IMR-90 (cell line): ENCODE measurements around the gene DIAPH2. TPM values are rescaled to one million over a fixed set of nuclear protein-coding genes. Genes with fewer than 3 reads are reported as not detected.

Experiments
- ATAC-seq: fragments of 200-7000 bp; cut with Tn5 transposase; 2 replicates; pipeline ENCODE4 v1.9.1; 2020; ENCODE audit warnings: low read depth, mild to moderate bottlenecking, moderate library complexity
- BruUV-seq: library from RNA; stranded (reverse); fragments of 400-500 nt; replicated peaks from 2 replicates; lab custom pipeline; 2021; lab: Mats Ljungman, UMichigan
- CTCF ChIA-PET: fragments of 300-600 bp; formaldehyde crosslinking; extraction: SDS; loops from one replicate; lab custom pipeline; 2021; ENCODE audit warnings: antibody characterized with exemption; lab: Yijun Ruan, JAX
- POLR2A ChIA-PET: fragments of 300-600 bp; sonication (Branson Sonifier 250); formaldehyde crosslinking; loops from one replicate; lab custom pipeline; 2022; ENCODE audit warnings: antibody characterized with exemption; ENCODE audit not compliant: unreplicated experiment; lab: Charles Lee
- DNase-seq: peaks from one replicate; pipeline ENCODE4 v3.0.0; 2013
- H2AFZ ChIP-seq: replicated peaks from 2 replicates; pipeline ENCODE3; 2013; ENCODE audit warnings: low read length, mild to moderate bottlenecking; ENCODE audit not compliant: poor library complexity
- H2AK5ac ChIP-seq: 2 replicates; pipeline ENCODE4 v1.6.1; 2013; ENCODE audit warnings: low read depth, low read length, inconsistent platforms
- H2AK9ac ChIP-seq: replicated peaks from 2 replicates; pipeline ENCODE3; 2013; ENCODE audit warnings: mild to moderate bottlenecking, low read depth, low read length, moderate library complexity; ENCODE audit not compliant: poor library complexity
- H2BK120ac ChIP-seq: 2 replicates; pipeline ENCODE4 v1.6.1; 2013; ENCODE audit warnings: low read depth, low read length, inconsistent platforms
- H2BK15ac ChIP-seq: 3 replicates; pipeline ENCODE4 v1.6.1; 2013; ENCODE audit warnings: low read depth, low read length, inconsistent platforms
- H2BK20ac ChIP-seq: 2 replicates; pipeline ENCODE4 v1.6.1; 2013; ENCODE audit warnings: low read depth, mild to moderate bottlenecking, inconsistent platforms, low read length, moderate library complexity
- H2BK5ac ChIP-seq: 2 replicates; pipeline ENCODE4 v1.6.1; 2013; ENCODE audit warnings: mild to moderate bottlenecking, low read depth, low read length, inconsistent platforms; ENCODE audit not compliant: poor library complexity, severe bottlenecking
- H3K14ac ChIP-seq: replicated peaks from 2 replicates; pipeline ENCODE4 v1.6.1; 2013; ENCODE audit warnings: low read depth, low read length, inconsistent platforms
- H3K18ac ChIP-seq: 2 replicates; pipeline ENCODE4 v1.6.1; 2013; ENCODE audit warnings: low read depth, low read length, control low read depth
- H3K23ac ChIP-seq: 2 replicates; pipeline ENCODE4 v1.6.1; 2013; ENCODE audit warnings: low read depth, low read length, inconsistent platforms
- H3K27ac ChIP-seq: 2 replicates; pipeline ENCODE4 v1.5.1; 2013; ENCODE audit warnings: mild to moderate bottlenecking, control low read depth, low read length; ENCODE audit not compliant: insufficient read depth
- H3K27me3 ChIP-seq: 2 replicates; pipeline ENCODE4 v1.6.1; 2013; ENCODE audit warnings: low read length; ENCODE audit not compliant: control insufficient read depth, insufficient read depth
- H3K36me3 ChIP-seq: 2 replicates; pipeline ENCODE4 v1.6.1; 2013; ENCODE audit warnings: low read length, mixed read lengths; ENCODE audit not compliant: control insufficient read depth, insufficient read depth
- H3K4ac ChIP-seq: 2 replicates; pipeline ENCODE4 v1.6.1; 2013; ENCODE audit warnings: low read depth, low read length, inconsistent platforms
- H3K4me1 ChIP-seq: 2 replicates; pipeline ENCODE4 v1.6.1; 2013; ENCODE audit warnings: low read length, mixed read lengths; ENCODE audit not compliant: control insufficient read depth, insufficient read depth
- H3K4me2 ChIP-seq: 2 replicates; pipeline ENCODE4 v1.6.1; 2013; ENCODE audit warnings: low read depth, mild to moderate bottlenecking, control low read depth, low read length, moderate library complexity
- H3K4me3 ChIP-seq: 2 replicates; pipeline ENCODE4 v1.5.1; 2013; ENCODE audit warnings: low read depth, mild to moderate bottlenecking, control low read depth, low read length, moderate library complexity; ENCODE audit not compliant: insufficient read depth
- H3K56ac ChIP-seq: 2 replicates; pipeline ENCODE4 v1.6.1; 2013; ENCODE audit warnings: low read length, inconsistent platforms; ENCODE audit not compliant: insufficient read depth; ENCODE audit errors: extremely low read depth
- H3K79me1 ChIP-seq, 2 experiments: 2 replicates each; pipeline ENCODE4 v1.6.1; 2013; ENCODE audit warnings: low read length in 2 of 2, inconsistent platforms in 1 of 2, low read depth in 1 of 2
- H3K9ac ChIP-seq: 2 replicates; pipeline ENCODE4 v1.6.1; 2013; ENCODE audit warnings: low read depth, low read length, control low read depth
- H3K9me1 ChIP-seq: 2 replicates; pipeline ENCODE4 v1.6.1; 2013; ENCODE audit warnings: low read length, inconsistent platforms; ENCODE audit not compliant: insufficient read depth
- H3K9me3 ChIP-seq: 2 replicates; pipeline ENCODE4 v1.6.1; 2013; ENCODE audit warnings: low read length; ENCODE audit not compliant: control insufficient read depth, insufficient read depth
- H4K20me1 ChIP-seq: 2 replicates; pipeline ENCODE4 v1.6.1; 2013; ENCODE audit warnings: low read length, inconsistent platforms; ENCODE audit not compliant: insufficient read depth
- H4K5ac ChIP-seq: 2 replicates; pipeline ENCODE4 v1.6.1; 2013; ENCODE audit warnings: mild to moderate bottlenecking, low read depth, low read length, control low read depth
- H4K8ac ChIP-seq, 2 experiments: 2 replicates each; pipeline ENCODE4 v1.6.1; 2013; ENCODE audit warnings: low read depth in 2 of 2, low read length in 2 of 2, control low read depth in 1 of 2, inconsistent platforms in 1 of 2
- H4K91ac ChIP-seq: 2 replicates; pipeline ENCODE4 v1.6.1; 2013; ENCODE audit warnings: low read depth, low read length, inconsistent platforms; ENCODE audit not compliant: insufficient read depth
- BHLHE40 ChIP-seq: fragments of 150-350 bp; IDR thresholded peaks from 2 replicates; pipeline ENCODE4 v1.6.1; 2016; ENCODE audit warnings: mild to moderate bottlenecking, low read depth, low read length
- ELK1 ChIP-seq: fragments of 150-350 bp; IDR thresholded peaks from 2 replicates; pipeline ENCODE4 v1.6.1; 2016; ENCODE audit warnings: low read depth, mild to moderate bottlenecking, low read length, moderate library complexity, borderline replicate concordance
- FOS ChIP-seq: fragments of 150-350 bp; IDR thresholded peaks from 2 replicates; pipeline ENCODE4 v1.6.1; 2016; ENCODE audit warnings: low read depth, low read length
- MAFK ChIP-seq: IDR thresholded peaks from 2 replicates; pipeline ENCODE4 v1.6.1; 2012; ENCODE audit warnings: low read depth, low read length, improper control_type of control experiment
- MAZ ChIP-seq: IDR thresholded peaks from 2 replicates; pipeline ENCODE4 v1.6.1; 2012; ENCODE audit warnings: low read depth, mild to moderate bottlenecking, low read length, improper control_type of control experiment, moderate library complexity, borderline replicate concordance
- MXI1 ChIP-seq: IDR thresholded peaks from 2 replicates; pipeline ENCODE4 v1.6.1; 2012; ENCODE audit warnings: low read depth, mild to moderate bottlenecking, low read length, moderate library complexity, borderline replicate concordance
- NFE2L2 ChIP-seq: fragments of 150-350 bp; IDR thresholded peaks from 2 replicates; pipeline ENCODE4 v1.6.1; 2016; ENCODE audit warnings: low read depth, mild to moderate bottlenecking, low read length
- RAD21 ChIP-seq: IDR thresholded peaks from 2 replicates; pipeline ENCODE4 v1.6.1; 2012; ENCODE audit warnings: low read length, improper control_type of control experiment
- RCOR1 ChIP-seq: IDR thresholded peaks from 2 replicates; pipeline ENCODE4 v1.6.1; 2012; ENCODE audit warnings: mild to moderate bottlenecking, low read length, improper control_type of control experiment; ENCODE audit not compliant: insufficient replicate concordance
- USF2 ChIP-seq: fragments of 150-350 bp; IDR thresholded peaks from 2 replicates; pipeline ENCODE4 v1.6.1; 2017; ENCODE audit warnings: mild to moderate bottlenecking, antibody characterized with exemption, low read length, low read depth
- WGBS, 2 experiments: methylation state at CpG; one replicate each; pipeline versions ENCODE4 v1.1.5 to v1.1.7; 2013; ENCODE audit warnings: missing lambda C conversion rate in 2 of 2; ENCODE audit not compliant: insufficient read length in 1 of 2; ENCODE audit errors: extremely low coverage in 2 of 2; 5-methylcytosine and 5-hydroxymethylcytosine counted together
- dilution Hi-C: fragments of 300-500 bp; cut with HindIII; formaldehyde crosslinking; loops from one replicate; pipeline ENCODE4 v1.14.3; 2018; ENCODE audit warnings: low sequenced_read_pairs; ENCODE audit not compliant: unreplicated experiment
- in situ Hi-C: fragments of 300-500 bp; cut with MboI; formaldehyde crosslinking; loops from 3 replicates; pipeline ENCODE4 v1.14.3; 2019; ENCODE audit warnings: low sequenced_read_pairs, inconsistent platforms, mixed read lengths
- intact Hi-C: fragments of 100-400 bp; cut with micrococcal nuclease; formaldehyde crosslinking; loops from 2 replicates; pipeline ENCODE4 v1.10.0; 2022
- polyA plus RNA-seq, 3 experiments: library from polyadenylated mRNA; depleted of rRNA; stranded (reverse); fragments of >200 nt; gene quantifications; 2 replicates each; pipeline ENCODE4 v1.2.3, GENCODE V29; 2012; ENCODE audit warnings: low replicate concordance in 1 of 3
- total RNA-seq: library from RNA; depleted of rRNA; stranded (reverse); fragments of >200 nt; gene quantifications from 2 replicates; pipeline ENCODE4 v1.2.3, GENCODE V29; 2012

Gene DIAPH2
- total and polyA plus RNA-seq, 2 of the 4 experiments (the other 2 are of a cell fraction) = 3.6 to 19.9 TPM

- Histone ChIP-seq H3K4me1 (no peaks in the 10 kb centered on the region), H2BK15ac (no peak overlapping the region), H2AK5ac (no peak overlapping the region), H3K9me3 (no peaks in the 10 kb centered on the region), H3K4me2 (no peak overlapping the region), H4K8ac (no peak overlapping the region), H3K27me3 (no peaks in the 10 kb centered on the region), H3K18ac (no peak overlapping the region), H2AFZ (no peak overlapping the region), H3K4ac (no peak overlapping the region), H3K56ac (no peak overlapping the region), H2BK20ac (no peak overlapping the region), H2BK5ac (no peak overlapping the region), H3K14ac (no peak overlapping the region), H3K9me1 (no peaks in the 10 kb centered on the region), H3K36me3 (no peaks in the 10 kb centered on the region), H3K23ac (no peak overlapping the region), H4K91ac (no peak overlapping the region), H3K4me3 (no peak overlapping the region), H2BK120ac (no peak overlapping the region), H4K20me1 (no peaks in the 10 kb centered on the region), H3K9ac (no peak overlapping the region), H2AK9ac (no peak overlapping the region), H3K27ac (no peak overlapping the region), H3K79me1 (no peaks in the 10 kb centered on the region), H4K5ac (no peak overlapping the region)
- ATAC-seq (no peak), DNase-seq (no peak)
- ChIA-PET POLR2A (no interaction called here), CTCF (no interaction called here)
- no peak for TF ChIP-seq RAD21
- TF ChIP-seq BHLHE40 = no peak
- no peak for TF ChIP-seq FOS
- no peak for TF ChIP-seq ELK1
- no peak for TF ChIP-seq MXI1
- TF ChIP-seq USF2 = no peak
- TF ChIP-seq RCOR1 = no peak
- TF ChIP-seq MAFK = no peak
- no peak for TF ChIP-seq MAZ
- TF ChIP-seq NFE2L2 = no peak
- intact Hi-C loops (no loop called here), in situ Hi-C loops (no loop called here), dilution Hi-C loops (no loop called here)
- no TSS peak for BruUV-seq
- no CpG with 5 or more reads among the region's 4 CpGs for WGBS, 2 experiments
Observed at GRCh38 chrX:97175147-97175546, 490.5 kb downstream of the DIAPH2 start.
